NCI-H345 (cell line): ENCODE results near the gene CD151.
A peak's percentile ranks its signal among the peaks of the same experiment; 100 is the strongest.

ENCODE experiments used
- DNase-seq: peaks from one replicate; lab custom pipeline; 2025; lab: John Stamatoyannopoulos, UW

The CD151 gene

DNA sequence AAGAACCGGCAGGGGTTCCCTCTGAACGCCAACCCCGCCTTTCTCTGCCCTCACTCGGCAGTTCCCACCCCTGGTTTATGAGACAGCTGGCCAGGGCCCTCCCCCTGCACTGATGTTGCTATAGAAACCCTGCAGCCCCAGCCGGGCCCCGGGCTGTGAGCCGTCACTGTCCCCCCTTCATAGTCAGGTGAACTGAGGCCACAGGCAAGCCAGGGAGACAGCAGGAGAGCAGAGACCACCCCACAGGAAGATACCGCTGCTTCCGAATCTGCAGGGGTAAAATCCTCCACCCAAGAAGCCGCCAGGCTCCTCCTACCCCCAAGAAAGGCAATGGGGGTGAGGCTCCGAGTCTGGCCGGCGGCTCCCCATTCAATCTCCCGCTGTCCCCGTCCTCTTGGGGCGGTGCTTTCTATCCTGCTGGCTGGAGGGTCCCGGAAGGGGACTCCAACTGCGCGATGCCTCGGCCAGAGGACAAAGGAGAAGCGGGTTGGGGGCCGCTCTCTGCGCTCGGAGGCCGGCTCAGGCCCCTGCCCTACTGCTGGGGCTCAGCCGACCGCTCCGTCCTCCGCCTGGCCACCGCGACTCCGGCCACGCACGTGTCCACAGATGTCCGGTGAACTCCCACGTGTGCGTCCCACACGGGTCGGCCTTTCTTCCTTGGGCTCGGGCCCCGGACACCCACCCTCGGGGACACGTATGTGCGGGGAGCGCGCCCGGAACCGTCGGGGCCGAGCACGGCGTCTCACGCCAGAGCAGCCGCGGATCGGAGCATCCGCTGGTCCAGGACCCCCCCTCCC, 35.3 kb upstream of the CD151 start:
- peak; percentile 91 for DNase-seq

DNA sequence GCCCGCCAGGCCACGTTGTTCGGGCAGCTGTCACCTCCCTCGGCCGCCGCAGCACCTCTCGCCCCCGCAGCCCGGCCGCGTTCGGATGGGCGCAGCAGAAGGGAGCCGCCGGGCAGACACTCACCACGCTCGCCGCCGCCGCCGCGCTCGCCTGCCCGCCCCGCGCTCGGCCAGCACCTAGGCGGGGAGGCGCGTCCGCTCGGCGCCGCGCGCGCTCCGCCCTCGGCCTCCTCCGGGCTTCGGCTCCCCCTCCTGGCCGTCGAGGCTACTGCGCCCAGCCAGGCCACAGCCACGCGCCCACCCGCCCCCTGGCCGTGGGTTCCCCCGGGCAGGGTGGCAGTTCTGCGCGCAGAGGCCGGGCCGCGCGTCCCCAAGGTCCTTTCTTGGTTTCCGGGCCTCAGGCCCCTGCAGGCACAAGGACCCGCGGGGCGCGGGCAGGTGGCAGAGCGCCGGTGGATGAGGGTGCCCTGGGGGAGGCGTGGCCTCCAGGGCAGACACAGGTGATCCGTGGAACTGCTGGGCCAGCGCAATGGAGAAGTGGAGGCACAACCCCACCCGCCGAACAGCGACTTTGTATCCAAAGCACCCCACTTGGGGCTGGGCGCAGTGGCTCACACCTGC, 34.5 kb upstream of the CD151 start, which contains the start of gene SLC25A22:
SLC25A22 (minus strand) TSS at position 189 of the 621 bp plus-strand sequence. CDS start 3,275 bp downstream, outside the sequence.
- peak; percentile 86 for DNase-seq

- no peak for DNase-seq
Observed at GRCh38 chr11:799641-800316, 33.0 kb upstream of the CD151 start.

GRCh38 chr11:800473-800872, 32.3 kb upstream of the CD151 start:
- DNase-seq = no peak

DNA sequence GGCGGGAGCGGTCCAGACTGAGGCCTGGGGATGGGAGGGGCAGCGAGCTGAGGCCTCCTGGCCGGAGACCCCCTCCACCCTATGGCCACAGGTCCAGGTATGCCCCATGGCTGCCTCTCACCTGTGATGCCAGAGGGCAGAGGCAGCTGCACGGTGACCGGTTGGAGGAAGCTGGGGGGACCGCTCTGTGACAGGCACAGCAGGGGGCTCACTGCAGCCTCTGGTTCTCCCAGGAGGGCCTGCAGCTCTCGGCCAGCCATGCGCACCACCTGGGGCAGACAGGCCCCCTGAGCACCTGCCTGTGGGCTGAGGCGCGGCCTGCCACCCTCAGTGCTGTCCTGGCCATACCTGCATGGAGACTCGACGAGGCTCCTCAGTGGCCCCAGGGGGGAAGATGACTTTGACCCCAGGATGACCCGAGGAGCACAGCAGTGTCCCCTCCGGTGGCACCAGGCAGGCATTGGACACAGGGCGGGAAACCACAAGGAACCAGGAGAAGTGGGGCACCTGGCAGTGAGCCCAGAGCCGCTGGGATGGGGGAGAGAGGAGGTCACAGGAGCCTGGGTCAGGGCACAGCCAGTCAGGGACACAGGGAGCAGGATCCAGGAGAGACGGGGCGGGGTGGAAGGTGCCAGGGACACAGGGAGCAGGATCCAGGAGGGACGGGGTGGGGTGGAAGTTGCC, 31.5 kb upstream of the CD151 start:
- DNase-seq = no peak

DNA sequence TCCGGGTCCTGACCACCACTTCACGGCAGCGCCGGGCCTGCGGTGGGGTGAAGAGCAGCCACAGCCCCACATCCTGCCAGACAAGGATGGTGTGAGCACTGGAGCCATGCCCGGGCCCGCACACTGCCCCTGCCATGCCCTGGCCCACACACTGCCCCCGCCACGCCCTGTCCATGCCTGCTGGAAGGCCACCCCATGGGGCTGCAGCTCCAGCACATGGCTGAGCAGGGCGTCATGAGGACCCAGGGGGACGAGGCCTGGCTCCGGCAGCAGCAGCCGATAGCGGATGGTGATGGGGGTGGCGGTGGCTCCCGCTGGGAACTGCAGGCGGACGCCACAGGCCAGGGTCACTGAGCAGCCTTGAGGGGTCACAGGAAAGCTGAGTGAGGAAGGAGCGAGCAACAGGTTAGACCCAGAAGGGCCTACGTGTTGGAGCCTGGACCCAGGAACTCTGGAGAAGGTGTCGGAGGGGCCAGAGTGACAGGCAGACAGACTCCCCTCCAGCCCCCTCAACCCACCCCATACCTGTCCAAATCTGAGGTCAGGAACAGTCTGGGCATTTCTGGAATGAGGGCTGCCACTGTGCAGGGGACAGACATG, 30.6 kb upstream of the CD151 start:
- no peak for DNase-seq

DNA sequence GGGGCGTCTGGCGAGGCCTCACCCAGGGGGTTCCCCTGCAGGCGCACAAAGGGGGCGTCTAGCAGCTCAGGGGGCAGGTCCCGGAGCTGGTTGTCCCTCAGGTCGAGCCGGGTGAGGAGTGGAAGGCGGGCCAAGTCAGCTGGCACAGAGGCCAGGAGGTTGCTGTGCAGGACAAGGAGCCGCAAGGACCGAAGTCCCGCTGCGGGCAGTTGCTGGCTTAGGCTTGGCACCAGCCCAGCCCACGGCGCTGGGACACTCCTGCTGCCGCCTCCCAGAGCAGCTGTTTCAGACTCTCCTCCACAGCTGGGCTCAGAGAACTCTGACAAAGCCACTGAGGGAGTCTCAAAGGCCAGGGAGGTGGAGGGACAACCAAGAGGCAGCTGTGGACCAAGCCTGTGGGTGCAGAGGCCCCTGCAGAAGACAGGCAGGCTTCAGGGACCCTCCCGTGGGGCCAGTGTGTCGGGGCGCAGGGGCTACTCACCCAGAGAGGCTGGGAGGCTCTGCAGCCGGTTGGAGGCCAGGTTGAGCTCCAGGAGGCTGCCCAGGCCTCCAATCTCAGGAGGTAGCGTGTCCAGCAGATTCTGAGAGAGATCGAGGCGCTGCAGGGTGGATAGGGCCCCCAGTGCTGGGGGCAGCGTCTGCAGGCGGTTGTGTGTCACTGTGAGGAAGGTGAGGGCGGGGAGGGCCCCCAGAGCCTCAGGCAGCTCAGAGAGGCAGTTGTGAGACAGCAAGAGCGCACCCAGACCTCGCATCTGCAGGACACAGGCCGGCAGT, 29.9 kb upstream of the CD151 start:
- no peak for DNase-seq

DNA sequence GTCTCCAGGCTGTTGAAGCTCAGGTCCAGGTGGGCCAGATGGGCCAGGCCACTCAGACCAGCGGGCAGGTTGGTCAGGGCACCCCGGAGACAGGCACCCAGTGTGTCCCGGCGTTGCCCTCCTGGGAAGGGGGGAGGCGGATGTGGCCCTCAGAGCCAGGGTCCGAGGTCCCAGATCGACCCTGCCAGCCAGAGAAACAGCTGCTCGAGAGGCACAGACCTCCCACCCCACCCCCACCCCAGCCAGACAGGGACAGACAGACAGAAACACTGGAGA, 29.3 kb upstream of the CD151 start:
- no peak for DNase-seq

- DNase-seq = peak; percentile 67
Observed at GRCh38 chr11:803770-804598, 28.8 kb upstream of the CD151 start.

DNA sequence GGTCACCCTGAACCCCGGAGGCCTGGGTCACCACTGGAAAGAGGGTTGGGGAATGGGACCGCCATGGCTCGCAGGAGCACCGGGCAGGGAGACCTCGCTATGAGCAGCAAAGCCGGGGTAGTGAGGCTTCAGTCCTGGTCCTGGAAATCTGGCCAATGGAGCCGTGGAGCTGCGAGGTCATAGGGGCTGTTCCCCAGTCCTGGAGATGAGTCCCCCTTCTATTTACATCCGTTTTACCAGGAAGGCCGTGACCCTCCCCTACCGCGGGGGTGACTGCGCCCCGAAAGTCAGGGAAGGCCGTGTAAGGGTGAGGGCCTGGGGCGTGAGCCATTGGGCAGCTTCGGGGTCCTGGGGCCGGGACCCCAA, 28.2 kb upstream of the CD151 start:
- DNase-seq = no peak

DNA sequence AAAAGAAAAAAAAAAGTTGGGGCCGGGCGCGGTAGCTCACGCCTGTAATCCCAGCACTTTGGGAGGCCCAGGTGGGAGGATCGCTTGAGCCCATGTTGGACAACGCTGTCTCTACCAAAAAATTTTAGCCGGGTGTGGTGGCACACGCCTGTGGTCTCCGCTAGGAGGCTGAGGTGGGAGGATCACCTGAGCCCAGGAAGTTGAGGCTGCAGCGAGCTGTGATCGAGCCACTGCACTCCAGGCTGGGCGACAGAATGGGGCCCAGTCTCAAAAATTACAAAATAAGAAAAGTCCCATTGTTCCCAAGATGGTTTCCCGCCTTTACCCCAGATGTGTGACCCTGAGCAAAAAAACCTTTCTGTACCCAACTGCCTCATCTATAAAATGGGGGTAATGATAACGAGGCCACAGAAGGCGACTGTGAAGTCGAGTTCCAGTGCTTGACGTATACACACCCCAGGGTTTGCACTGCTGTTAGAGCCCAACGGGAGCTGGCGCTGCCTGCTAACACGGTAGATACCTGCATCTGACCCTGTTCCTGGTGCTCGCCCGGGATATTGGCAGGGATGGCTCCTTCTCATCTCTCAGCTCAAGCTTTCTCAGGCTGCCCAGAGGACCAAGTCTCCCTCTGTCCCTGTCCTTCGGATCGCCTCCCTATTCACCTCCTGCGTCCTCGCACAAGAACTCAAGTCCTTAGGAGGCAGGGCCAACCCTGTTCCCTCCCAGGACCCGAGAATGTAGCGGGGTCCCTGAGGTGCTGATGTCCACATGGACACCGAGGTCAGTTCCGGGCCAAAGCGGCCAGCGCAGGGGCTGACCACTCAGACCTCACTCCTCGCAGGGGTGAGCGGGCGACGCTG, 24.1 kb upstream of the CD151 start:
- DNase-seq = no peak

DNA sequence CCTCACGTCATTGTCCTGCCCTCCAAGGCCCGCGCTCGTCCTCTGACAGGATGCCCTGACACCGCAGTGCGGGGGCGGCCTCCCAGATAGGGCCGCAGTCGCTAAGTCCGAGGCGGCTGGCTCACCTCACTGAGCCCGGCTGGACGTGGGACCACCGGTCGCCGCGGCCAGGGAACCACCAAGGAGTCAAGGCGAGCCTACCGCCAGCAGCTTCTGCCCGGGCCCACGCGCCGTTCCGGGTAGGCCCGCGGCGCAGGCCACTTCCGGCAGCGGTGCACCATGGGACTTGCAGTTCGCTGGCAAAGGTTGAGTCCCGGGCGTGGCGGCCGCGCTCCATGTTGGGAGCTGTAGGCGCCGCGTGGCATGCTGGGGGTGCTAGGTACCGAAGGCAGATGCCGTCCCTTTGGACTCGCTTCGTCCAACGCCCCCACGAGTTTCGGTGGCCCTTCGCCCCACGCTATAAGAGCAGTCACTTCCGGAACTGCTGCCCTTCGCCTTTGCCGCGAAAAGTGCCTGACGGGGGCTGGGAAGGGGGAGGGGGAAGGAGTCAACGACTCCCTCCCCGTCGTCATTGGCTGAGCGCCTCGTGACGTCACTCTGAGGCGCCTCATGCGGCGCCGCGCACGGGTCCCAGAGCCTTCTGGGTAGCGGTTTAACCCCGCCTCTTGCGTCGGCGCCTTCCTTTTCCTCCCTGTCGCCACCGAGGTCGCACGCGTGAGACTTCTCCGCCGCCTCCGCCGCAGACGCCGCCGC, 23.3 kb upstream of the CD151 start, which contains the start of gene RPLP2:
RPLP2 (plus strand) TSS at position 681 of the 753 bp plus-strand sequence. CDS start 268 bp downstream, outside the sequence.
- peak; percentile 98 for DNase-seq

- no peak for DNase-seq
Observed at GRCh38 chr11:810040-810567, 22.6 kb upstream of the CD151 start.

GRCh38 chr11:811446-812245, 21.1 kb upstream of the CD151 start:
- DNase-seq = no peak

- DNase-seq = no peak
Observed at GRCh38 chr11:812390-812789, 20.4 kb upstream of the CD151 start.

DNA sequence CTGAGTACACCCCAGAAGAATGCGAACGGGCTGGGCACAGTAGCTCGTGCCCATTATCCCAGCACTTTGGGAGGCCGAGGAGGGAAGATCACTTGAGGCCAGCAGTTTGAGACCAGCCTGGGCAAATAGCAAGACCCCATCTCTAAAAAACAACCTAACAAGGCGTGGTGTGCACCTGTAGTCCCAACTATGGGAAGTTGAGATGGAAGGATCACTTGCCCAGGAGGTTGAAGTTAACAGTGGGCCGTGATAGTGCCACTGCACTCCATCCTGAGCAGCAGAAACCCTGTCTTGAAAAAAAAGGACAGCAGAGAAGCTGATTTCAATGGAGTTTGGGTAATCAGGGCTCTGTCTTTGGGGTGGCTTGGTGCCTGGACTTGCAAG, 19.7 kb upstream of the CD151 start:
- no peak for DNase-seq

DNA sequence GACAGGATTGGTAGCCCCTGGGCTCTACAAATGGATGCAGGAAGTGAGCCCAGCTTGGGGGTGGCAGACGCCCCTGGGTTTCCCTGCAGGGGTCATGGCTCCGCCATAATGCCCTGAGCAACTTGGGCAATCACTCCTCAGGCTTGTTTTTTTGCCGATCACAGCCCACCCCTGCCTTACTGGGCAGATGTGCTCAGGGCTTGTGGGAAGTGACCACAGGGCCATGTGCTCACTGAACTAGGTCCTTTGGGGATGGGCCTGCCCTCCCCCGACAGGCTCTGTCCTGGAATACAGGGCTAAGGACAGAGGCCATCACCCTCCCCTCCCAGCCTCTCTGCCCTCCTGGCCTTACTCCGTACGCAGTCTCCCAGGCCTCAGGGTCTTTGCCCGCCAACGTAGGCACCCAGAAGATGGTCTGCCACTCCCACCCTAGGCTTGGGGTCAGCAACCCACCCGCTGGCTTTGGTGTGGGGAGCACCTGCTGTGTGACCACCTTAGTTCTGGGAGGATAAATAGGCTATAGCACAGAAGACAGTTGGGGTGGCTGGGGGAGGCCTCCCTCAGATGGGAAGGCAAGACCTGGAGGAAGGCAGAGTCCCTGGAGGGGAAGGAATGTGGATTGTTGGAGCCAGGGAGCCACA, 19.2 kb upstream of the CD151 start:
- no peak for DNase-seq
